Stimulated activated CD4-positive, alpha-beta T cell treated with anti-CD3 and anti-CD28 coated beads, Interleukin-12 subunit alpha, Interleukin-12 subunit beta, amount 100 ng/mL, for 48 hours (primary cell): ENCODE measurements around the gene SLIT1.
"Not testable (repeated sequence)": the region's sequence is repeated elsewhere in the genome, so short reads cannot be mapped to it uniquely, and the experiment has no call there.

Source experiments
- DNase-seq, 3 donors: peaks; one replicate each; pipeline ENCODE4 v3.0.0-alpha.2; 2020; ENCODE audit warnings: low read depth in 2 of 3, low spot score in 1 of 3

Gene SLIT1

GRCh38 chr10:97082575-97082974 lies 103.2 kb downstream of the SLIT1 start:
- DNase-seq, result not testable (repeated sequence)

- peak; percentile 23 to 59 (median 45) for DNase-seq
These were observed 104.0 kb downstream of the SLIT1 start for GRCh38 chr10:97081621-97082235.

- no peak for DNase-seq
These were observed 105.5 kb downstream of the SLIT1 start for GRCh38 chr10:97080051-97080776.

- no peak for DNase-seq
These were observed 106.3 kb downstream of the SLIT1 start for GRCh38 chr10:97079448-97079847.

- DNase-seq, result no peak
These were observed 106.8 kb downstream of the SLIT1 start for GRCh38 chr10:97078938-97079445.

GRCh38 chr10:97078261-97078937 lies 107.4 kb downstream of the SLIT1 start:
- DNase-seq, result no peak

GRCh38 chr10:97076781-97077180 lies 109.0 kb downstream of the SLIT1 start:
- DNase-seq, result no peak

- no peak for DNase-seq
These were observed 109.7 kb downstream of the SLIT1 start for GRCh38 chr10:97075961-97076525.

- DNase-seq, result no peak
These were observed 110.3 kb downstream of the SLIT1 start for GRCh38 chr10:97075421-97075820.

GRCh38 chr10:97074256-97075145 lies 111.3 kb downstream of the SLIT1 start:
- DNase-seq, result no peak

GRCh38 chr10:97072851-97073665 lies 112.7 kb downstream of the SLIT1 start:
- DNase-seq, result peak; percentile 73 to 90 (median 76)

GRCh38 chr10:97071496-97071895 lies 114.3 kb downstream of the SLIT1 start:
- no peak for DNase-seq

GRCh38 chr10:97069576-97070362 lies 116.0 kb downstream of the SLIT1 start:
- peak in 2 of 3 donors; percentile 12 to 27 for DNase-seq

- DNase-seq, result no peak
These were observed 116.7 kb downstream of the SLIT1 start for GRCh38 chr10:97069026-97069425.

- DNase-seq, result no peak
These were observed 117.9 kb downstream of the SLIT1 start for GRCh38 chr10:97067716-97068391.

- DNase-seq, result no peak
These were observed 118.7 kb downstream of the SLIT1 start for GRCh38 chr10:97066877-97067555.

GRCh38 chr10:97065686-97066660 lies 119.8 kb downstream of the SLIT1 start:
- no peak for DNase-seq
